ES-I3 (cell line): ENCODE results near the gene CR1L.
A peak's percentile ranks its signal among the peaks of the same experiment; 100 is the strongest.
"Not testable (repeated sequence)": the region's sequence is repeated elsewhere in the genome, so short reads cannot be mapped to it uniquely, and the experiment has no call there.

Experiments used
- H3K36me3 ChIP-seq: 2 replicates; pipeline ENCODE4 v1.6.1; 2013; ENCODE audit warnings: mild to moderate bottlenecking, low read length, control low read depth, moderate library complexity; ENCODE audit not compliant: insufficient read depth
- H3K4me1 ChIP-seq: 2 replicates; pipeline ENCODE4 v1.6.1; 2013; ENCODE audit warnings: mild to moderate bottlenecking, control low read depth, low read length; ENCODE audit not compliant: insufficient read depth
- H3K9ac ChIP-seq: 2 replicates; pipeline ENCODE4 v1.6.1; 2013; ENCODE audit warnings: low read depth, mild to moderate bottlenecking, low read length, moderate library complexity
- H3K9me3 ChIP-seq: 2 replicates; pipeline ENCODE4 v1.6.1; 2013; ENCODE audit warnings: mild to moderate bottlenecking, low read length, moderate library complexity; ENCODE audit not compliant: control insufficient read depth, insufficient read depth

Gene CR1L

DNA sequence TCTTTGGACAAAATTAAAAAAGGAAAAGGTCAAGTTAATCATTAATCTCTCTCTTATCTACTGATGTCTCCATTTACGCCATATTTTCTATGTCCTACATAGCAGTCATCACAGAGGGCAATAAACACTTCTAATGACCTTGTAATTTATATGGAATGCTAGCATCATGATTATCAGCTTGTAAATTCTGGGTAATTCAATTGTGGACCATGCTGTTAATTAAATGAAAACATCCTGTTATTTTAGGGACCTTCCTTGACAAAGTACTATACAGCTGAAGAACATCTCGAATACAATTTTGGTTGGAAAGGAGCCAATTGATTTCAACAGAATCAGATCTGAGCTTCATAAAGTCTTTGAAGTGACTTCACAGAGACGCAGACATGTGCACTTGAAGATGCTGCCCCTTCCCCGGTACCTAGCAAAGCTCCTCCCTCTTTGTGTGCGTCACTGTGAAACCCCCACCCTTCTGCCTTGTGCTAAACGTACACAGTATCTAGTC is 93.3 kb downstream of the CR1L start:
- H3K36me3 ChIP-seq, H3K9me3 ChIP-seq, H3K4me1 ChIP-seq, H3K9ac ChIP-seq: not testable (repeated sequence)

DNA sequence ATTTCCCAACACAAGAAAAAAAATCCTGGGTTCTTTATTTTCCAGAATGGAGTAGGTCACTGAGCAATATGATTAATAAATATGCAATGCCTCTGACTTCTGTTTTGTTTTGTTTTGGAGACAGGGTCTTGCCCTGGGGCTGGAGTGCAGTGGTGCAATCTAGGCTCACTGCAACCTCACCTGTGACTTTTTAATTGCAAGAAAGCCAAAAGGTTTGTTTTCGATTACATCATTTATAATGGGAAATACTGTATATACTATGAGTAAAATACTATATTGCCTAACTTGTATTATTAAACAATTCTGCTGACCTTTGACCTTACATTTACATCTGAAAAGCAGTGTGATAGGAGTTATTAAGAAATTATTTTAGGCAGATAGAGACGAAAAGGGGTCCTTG is 95.3 kb downstream of the CR1L start:
- Histone ChIP-seq H3K36me3 (no peaks in the 10 kb centered on the region), H3K9me3 (0 out of 2 replicates have a peak, but pooled peaks cover 5% of the 10 kb centered on the region), H3K9ac (no peak overlapping the region), H3K4me1 (no peaks in the 10 kb centered on the region)

- H3K9me3 ChIP-seq: no peaks in the 10 kb centered on the region
- H3K4me1 ChIP-seq: no peaks in the 10 kb centered on the region; the same call in 1 of the 2 replicates
- no peak overlapping the region for H3K9ac ChIP-seq
- H3K36me3 ChIP-seq: no peaks in the 10 kb centered on the region
Measured at GRCh38 chr1:207742850-207743555, 98.1 kb downstream of the CR1L start.

DNA sequence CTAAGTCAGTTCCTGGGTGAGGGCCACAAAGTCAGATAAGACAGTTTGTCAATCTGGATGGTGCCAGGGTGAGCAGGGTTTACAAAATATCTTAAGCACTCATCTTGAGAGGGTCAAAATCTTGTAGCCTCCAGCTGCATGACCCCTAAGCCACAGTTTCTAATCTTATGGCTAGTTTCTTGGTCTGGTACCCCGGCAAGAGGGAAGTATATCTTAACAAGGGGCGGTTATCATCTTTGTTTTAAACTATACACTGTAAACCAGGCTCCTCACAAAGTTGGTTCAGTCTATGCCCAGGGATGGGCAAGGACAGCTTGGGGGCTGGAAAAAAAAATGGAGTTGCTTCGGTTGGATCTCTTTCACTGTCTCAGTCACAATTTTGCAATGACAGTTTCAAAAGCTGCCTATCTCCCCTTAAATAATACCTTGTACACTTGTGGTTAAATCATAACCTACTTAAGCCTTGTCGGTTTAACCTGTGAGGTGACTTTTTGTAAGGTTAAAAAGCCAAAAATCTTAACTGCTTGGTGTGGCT is 99.1 kb downstream of the CR1L start:
- Histone ChIP-seq H3K9me3 (no peaks in the 10 kb centered on the region), H3K4me1 (peaks cover 9% of the 10 kb centered on the region; the same call in 1 of the 2 replicates), H3K9ac (no peak overlapping the region), H3K36me3 (no peaks in the 10 kb centered on the region)

GRCh38 chr1:207745285-207745684 is 100.4 kb downstream of the CR1L start:
- H3K36me3 ChIP-seq: no peaks in the 10 kb centered on the region
- H3K9ac ChIP-seq: no peak overlapping the region
- no peaks in the 10 kb centered on the region for H3K9me3 ChIP-seq
- peaks cover 11% of the 10 kb centered on the region; the same call in 1 of the 2 replicates for H3K4me1 ChIP-seq

DNA sequence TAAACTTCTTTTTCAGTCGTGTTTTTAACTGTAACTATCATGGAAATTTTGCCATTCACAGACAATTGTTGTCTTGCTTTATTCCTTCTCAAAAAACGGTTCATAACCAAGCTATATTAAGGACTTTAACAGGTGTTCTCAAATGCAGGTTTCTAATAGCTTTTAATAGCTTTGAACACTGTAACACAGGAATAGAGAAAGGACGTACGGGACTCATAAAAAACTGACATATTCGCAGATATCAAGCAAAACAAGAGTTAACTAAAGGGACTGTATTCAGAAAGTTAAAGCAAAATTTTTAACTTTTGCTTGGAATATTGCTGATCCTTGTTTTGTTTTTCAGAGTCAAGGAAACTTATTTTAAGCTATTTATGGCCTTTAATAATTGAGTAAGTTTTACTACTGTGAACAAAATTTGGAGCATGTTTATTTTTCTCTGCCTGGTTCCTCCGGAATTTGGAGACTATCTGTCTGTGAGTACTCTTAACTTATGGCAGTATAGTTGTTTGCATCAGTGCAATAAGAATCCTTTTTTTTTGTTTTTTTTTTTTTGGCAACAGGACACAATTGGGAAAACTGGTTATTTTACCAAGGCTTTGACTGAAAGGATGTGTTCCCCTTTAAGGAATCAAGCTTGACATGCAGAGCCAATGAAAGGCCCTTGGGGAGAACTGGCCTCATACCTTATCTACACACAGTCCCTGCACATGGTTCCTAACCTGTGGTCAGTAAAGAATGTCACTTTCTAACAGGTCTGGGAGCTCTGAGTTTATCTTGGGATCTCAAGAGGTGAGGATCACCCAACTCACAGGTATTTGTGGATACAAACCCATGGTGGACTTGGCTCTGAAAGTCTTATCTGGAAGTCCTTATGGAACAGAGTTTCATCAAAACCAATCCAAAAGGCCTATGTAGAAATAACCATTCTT is 101.2 kb downstream of the CR1L start:
- Histone ChIP-seq H3K9me3 (no peaks in the 10 kb centered on the region), H3K4me1 (peaks cover 14% of the 10 kb centered on the region; the same call in 1 of the 2 replicates), H3K36me3 (no peaks in the 10 kb centered on the region), H3K9ac (no peak overlapping the region)

GRCh38 chr1:207747627-207748492 is 102.9 kb downstream of the CR1L start:
- H3K9ac ChIP-seq: no peak overlapping the region
- H3K36me3 ChIP-seq: no peaks in the 10 kb centered on the region
- peaks cover 15% of the 10 kb centered on the region; the same call in 1 of the 2 replicates for H3K4me1 ChIP-seq
- no peaks in the 10 kb centered on the region for H3K9me3 ChIP-seq

DNA sequence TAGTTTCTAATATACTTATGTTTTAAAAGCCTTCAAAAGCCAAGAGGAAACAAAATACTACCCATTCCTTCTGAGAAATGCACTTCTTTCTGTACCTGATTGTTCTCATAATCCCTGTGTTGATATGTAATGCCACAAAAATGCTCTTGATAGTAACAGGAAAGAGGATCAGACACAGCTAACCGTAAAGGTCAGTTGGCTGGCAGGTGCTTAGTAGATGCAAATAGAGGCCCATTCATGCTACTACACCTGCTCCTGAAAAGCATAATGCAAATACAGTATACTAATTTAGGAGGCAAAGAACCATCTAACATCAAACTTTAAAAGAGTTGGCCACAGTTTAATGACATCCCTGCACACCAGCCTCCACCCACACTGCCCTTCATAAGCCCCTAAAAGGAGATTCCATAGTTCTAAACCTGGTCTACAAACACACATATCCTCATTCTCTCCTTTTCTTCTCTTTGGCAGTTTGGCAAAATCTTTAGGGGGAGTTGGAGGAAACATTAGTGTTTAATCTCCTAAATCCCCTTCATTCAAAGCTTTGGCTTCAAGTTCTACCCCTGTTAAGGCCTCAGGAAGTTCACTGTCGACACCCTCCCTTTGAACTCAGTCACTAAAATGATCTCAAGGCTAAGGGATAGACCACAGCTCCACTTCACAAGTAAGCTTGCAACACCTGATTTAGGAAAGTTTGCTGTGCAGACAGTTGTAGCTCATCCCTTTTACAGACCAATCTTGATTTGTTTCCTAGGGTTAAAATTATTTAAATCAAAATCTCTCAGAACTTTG is 104.0 kb downstream of the CR1L start:
- H3K9ac ChIP-seq: no peak overlapping the region

DNA sequence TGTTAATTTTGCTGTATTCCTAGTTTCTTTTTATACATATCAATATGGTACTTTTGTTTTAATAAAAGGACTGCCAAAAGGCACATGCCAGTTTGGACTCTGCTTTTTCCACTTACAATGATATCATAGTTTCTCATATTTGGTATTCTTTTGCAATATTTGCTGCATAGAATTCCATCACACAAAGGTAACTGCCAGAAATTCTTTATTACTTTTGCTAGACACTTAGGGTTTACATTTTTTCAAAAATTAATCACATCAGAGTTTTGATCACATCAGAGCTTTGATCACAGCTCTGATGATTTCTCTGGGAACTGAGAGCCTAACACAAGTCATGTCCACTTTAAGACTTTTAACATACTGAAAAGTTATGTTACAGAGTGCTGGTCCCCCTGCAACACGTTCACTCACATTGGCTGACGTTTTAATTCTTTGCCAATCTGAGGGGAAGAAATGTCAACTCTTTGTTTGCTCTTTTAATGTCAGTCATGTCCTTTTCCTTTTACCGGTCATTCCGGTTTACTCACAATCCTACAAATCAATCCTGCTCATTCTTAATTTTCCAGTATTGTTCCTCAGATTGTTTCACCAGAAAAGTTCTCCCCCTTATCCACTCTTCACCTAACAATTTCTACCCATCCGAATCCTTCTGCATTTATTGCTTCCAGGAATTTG is 105.8 kb downstream of the CR1L start:
- Histone ChIP-seq H3K4me1 (peaks cover 29% of the 10 kb centered on the region), H3K9me3 (no peaks in the 10 kb centered on the region), H3K9ac (peak overlapping the region; percentile 88), H3K36me3 (no peaks in the 10 kb centered on the region)

More for the DNA sequence above, 104.0 kb downstream of the CR1L start:
- no peaks in the 10 kb centered on the region for H3K36me3 ChIP-seq
- H3K4me1 ChIP-seq: peaks cover 16% of the 10 kb centered on the region; the same call in 1 of the 2 replicates
- H3K9me3 ChIP-seq: no peaks in the 10 kb centered on the region

DNA sequence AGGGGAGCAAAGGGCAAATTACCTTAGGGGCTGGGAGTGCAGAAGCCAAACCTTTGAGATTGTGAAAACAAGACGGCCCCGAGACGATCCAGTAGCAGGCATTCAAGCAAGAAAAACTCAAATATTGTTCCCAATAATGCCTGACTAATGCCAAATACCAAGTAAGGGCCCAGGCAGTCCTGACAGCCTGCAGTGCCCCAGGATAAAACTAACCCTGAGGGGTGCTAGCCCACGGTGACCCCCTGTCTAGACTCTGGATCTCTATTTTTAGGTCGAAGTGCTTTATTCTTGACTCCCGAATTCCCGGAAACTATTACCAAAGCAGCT is 106.5 kb downstream of the CR1L start:
- not testable (repeated sequence) for H3K9me3 ChIP-seq, H3K36me3 ChIP-seq
- Histone ChIP-seq H3K9ac (peak overlapping the region; percentile 88), H3K4me1 (peaks cover 29% of the 10 kb centered on the region)

GRCh38 chr1:207751790-207752455 is 107.0 kb downstream of the CR1L start, which contains the start of gene CD46:
Gene CD46 (plus strand): TSS chr1:207752054. CDS start chr1:207752213, 159 bp downstream.
- no peaks in the 10 kb centered on the region; the same call in 1 of the 2 replicates for H3K36me3 ChIP-seq
- no peaks in the 10 kb centered on the region for H3K9me3 ChIP-seq
- peaks cover 29% of the 10 kb centered on the region for H3K4me1 ChIP-seq
- H3K9ac ChIP-seq: peak within 1 kb of the TSS; percentile 88

DNA sequence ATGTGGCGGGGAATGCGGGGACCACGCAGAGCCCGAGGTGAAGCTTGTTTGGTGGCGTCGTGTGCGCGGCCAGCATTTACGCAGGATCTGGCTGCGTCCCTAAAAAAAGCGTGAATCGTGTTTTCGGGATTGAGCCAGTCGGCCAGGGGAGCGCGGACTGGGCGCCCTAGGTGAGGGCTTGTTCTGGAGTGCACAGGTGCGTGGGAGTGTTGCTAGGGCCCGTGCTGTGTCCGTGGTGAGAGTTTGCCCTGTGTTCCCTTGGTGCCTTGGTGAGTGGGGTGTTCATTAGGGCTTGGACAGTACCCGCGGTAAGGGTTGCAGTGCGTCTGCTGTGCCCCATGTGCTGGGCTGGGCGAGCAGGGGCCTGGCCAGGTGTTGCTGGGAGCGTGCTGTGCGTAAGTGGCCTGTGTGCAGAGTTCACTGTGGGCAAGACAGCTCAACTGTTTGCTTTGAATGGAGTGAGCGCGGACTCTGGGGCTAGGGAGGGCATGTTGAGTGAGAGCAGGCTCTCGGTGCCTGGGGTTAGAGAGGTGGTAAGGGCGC is 107.6 kb downstream of the CR1L start:
- H3K4me1 ChIP-seq: peaks cover 29% of the 10 kb centered on the region
- H3K9me3 ChIP-seq: no peaks in the 10 kb centered on the region
- peak overlapping the region; percentile 88 for H3K9ac ChIP-seq
- no peaks in the 10 kb centered on the region; the same call in 1 of the 2 replicates for H3K36me3 ChIP-seq
